NB4 (cell line): ENCODE data around the gene WNT7B.

ENCODE experiments used
- DNase-seq: peaks from one replicate; pipeline ENCODE4 v3.0.0; 2010; ENCODE audit warnings: low read depth
- H3K4me3 ChIP-seq: one replicate; pipeline ENCODE4 v1.5.1; 2011; ENCODE audit warnings: mild to moderate bottlenecking, low read depth, low read length, moderate library complexity
- CTCF ChIP-seq: IDR thresholded peaks from one replicate; pipeline ENCODE4 v1.5.1; 2012; ENCODE audit warnings: low read depth, low read length
- MAX ChIP-seq: IDR thresholded peaks from 2 replicates; pipeline ENCODE4 v1.6.1; 2011; ENCODE audit warnings: low read depth, low read length
- MYC ChIP-seq: IDR thresholded peaks from 2 replicates; pipeline ENCODE4 v1.6.1; 2011; ENCODE audit warnings: low read depth, low read length
- POLR2A ChIP-seq: IDR thresholded peaks from 2 replicates; pipeline ENCODE4 v1.6.1; 2011; ENCODE audit warnings: mild to moderate bottlenecking; ENCODE audit not compliant: insufficient read length; ENCODE audit errors: extremely low read depth

Gene WNT7B

GRCh38 chr22:45968751-45969413, 8.1 kb downstream of the WNT7B start:
- no peak overlapping the region for H3K4me3 ChIP-seq
- DNase-seq, result peak; percentile 78
- TF ChIP-seq MYC, result no peak
- TF ChIP-seq POLR2A, result no peak
- TF ChIP-seq MAX, result no peak
- no peak for TF ChIP-seq CTCF

- DNase-seq, result no peak
- no peak for TF ChIP-seq CTCF
- TF ChIP-seq POLR2A, result no peak
- no peak for TF ChIP-seq MYC
- no peak for TF ChIP-seq MAX
- no peak overlapping the region for H3K4me3 ChIP-seq
These were observed 8.8 kb downstream of the WNT7B start for GRCh38 chr22:45968003-45968650.

GRCh38 chr22:45966895-45967365, 10.0 kb downstream of the WNT7B start:
- DNase-seq, result no peak
- TF ChIP-seq POLR2A (no peak), MYC (no peak), MAX (no peak), CTCF (no peak)
- no peak overlapping the region for H3K4me3 ChIP-seq

GRCh38 chr22:45966320-45966894, 10.6 kb downstream of the WNT7B start:
- TF ChIP-seq MYC, result no peak
- TF ChIP-seq CTCF, result no peak
- TF ChIP-seq POLR2A, result no peak
- TF ChIP-seq MAX, result no peak
- DNase-seq, result peak; percentile 54
- H3K4me3 ChIP-seq, result no peak overlapping the region

GRCh38 chr22:45965563-45965962, 11.4 kb downstream of the WNT7B start:
- TF ChIP-seq POLR2A (no peak), MAX (no peak), CTCF (no peak), MYC (no peak)
- H3K4me3 ChIP-seq, result no peak overlapping the region
- no peak for DNase-seq
